ENCODE results near the gene NCAN.

The NCAN gene

DNA sequence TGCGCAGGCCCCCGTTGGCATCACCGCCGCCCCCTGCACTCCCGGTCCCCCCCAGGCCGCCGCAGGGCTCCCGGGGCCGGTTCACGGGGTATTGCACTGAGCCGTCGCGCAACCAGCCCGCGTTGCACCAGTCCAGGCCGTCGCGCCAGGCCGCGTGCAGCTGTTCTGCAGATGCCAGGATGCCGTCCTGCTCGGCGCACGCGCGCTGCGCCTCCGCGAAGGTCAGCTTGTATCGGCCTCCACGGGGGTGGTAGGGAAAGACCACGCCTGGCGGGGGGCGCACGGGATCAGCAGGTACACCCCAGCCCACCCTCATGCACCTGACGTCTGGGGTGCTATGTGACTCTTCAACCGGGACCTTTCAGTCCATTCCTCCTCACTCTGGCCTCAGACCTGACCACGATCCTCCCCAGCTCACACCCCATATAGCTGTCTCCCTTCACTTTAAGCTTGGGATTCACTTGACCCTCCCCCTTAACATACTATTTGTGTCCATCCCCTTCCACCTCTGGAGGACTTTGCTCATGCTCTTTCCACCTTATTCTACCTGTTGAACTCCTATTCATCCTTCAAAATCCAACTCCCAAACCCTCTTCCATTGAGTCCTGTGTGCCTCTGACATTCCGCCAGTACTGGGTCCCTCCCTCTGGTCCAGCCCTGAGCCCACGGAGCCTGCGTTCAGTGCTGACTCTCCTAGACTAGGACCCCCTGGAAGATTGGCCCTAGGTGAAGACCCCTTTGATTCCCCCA, 47.0 kb downstream of the NCAN start:
- in situ Hi-C loops (cut with HindIII; ENCODE audit: low sequenced_read_pairs): no loop called here
- TF ChIP-seq, protein P1, sequence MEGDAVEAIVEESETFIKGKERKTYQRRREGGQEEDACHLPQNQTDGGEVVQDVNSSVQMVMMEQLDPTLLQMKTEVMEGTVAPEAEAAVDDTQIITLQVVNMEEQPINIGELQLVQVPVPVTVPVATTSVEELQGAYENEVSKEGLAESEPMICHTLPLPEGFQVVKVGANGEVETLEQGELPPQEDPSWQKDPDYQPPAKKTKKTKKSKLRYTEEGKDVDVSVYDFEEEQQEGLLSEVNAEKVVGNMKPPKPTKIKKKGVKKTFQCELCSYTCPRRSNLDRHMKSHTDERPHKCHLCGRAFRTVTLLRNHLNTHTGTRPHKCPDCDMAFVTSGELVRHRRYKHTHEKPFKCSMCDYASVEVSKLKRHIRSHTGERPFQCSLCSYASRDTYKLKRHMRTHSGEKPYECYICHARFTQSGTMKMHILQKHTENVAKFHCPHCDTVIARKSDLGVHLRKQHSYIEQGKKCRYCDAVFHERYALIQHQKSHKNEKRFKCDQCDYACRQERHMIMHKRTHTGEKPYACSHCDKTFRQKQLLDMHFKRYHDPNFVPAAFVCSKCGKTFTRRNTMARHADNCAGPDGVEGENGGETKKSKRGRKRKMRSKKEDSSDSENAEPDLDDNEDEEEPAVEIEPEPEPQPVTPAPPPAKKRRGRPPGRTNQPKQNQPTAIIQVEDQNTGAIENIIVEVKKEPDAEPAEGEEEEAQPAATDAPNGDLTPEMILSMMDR (IDR thresholded peaks at IDR 0.05; ENCODE audit: low read depth, low read length, missing control alignments): no peak
- DNase-seq (ENCODE audit: low read depth): no peak
- no peak overlapping the region for H3K4me3 ChIP-seq (ENCODE audit: low read depth, low read length)

DNA sequence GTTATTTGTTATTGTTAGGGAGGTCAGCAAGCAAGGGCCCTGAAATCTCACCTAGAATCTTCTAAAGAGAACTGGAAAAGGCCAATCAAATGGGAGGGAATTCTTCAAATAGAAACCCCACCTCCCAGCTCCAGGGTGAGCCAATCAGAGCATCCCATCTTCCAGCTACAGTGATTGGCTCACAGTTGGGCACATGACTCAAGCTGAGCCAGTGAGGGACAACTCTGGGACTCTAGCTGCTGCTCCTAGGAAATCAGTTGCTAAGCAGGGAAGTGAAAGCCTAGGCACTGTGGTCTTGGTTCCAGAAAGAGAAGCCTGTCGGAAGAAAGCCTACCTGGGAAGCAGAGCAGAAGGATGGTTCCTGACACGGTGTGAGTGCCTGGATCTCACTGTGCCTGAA, 48.0 kb downstream of the NCAN start:
- no peak overlapping the region for H3K4me3 ChIP-seq (ENCODE audit: low read depth, low read length)
- TF ChIP-seq, protein P1 (IDR thresholded peaks at IDR 0.05; ENCODE audit: low read depth, low read length, missing control alignments): no peak
- in situ Hi-C loops (cut with HindIII; ENCODE audit: low sequenced_read_pairs): no loop called here
- no peak for DNase-seq (ENCODE audit: low read depth)

DNA sequence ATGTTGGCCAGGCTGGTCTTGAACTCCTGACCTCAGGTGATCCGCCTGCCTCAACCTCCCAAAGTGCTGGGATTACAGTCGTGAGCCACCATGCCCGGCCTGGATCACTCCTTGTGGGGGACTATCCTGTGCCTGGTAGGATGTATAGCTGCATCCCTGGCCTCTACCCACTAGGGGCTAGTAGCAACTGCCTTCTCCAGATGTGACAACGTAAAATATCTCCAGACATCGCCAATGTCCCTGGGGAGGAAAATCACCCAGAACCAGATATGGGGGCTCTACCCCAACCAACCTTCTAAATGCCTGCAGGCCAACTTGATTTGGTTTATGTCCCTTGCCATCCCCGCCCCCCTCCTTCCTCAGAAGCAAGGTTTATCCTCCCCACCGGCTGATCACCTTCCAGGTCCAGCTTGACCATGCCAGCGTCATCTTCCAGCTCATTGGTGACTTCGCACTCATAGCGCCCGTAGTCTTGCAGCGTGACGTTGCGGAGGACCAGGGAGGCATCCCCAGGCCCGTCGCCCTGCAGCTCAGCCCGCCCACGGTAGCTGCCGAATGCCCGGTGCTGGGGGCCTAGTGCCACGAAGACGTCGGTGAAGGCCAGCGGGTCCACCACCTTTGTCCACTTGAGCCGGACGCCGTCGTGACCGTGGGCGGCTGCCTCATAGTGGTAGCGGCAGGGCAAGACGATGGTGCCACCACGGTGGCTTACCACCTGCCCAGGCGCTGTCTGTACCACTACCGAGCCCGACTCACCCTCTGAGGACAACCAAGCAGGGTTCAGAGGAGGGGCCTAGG, 48.9 kb downstream of the NCAN start:
- TF ChIP-seq, protein P1 (IDR thresholded peaks at IDR 0.05; ENCODE audit: low read depth, low read length, missing control alignments): no peak
- no peak for DNase-seq (ENCODE audit: low read depth)
- H3K4me3 ChIP-seq (ENCODE audit: low read depth, low read length): no peak overlapping the region
- in situ Hi-C loops (cut with HindIII; ENCODE audit: low sequenced_read_pairs): no loop called here

DNA sequence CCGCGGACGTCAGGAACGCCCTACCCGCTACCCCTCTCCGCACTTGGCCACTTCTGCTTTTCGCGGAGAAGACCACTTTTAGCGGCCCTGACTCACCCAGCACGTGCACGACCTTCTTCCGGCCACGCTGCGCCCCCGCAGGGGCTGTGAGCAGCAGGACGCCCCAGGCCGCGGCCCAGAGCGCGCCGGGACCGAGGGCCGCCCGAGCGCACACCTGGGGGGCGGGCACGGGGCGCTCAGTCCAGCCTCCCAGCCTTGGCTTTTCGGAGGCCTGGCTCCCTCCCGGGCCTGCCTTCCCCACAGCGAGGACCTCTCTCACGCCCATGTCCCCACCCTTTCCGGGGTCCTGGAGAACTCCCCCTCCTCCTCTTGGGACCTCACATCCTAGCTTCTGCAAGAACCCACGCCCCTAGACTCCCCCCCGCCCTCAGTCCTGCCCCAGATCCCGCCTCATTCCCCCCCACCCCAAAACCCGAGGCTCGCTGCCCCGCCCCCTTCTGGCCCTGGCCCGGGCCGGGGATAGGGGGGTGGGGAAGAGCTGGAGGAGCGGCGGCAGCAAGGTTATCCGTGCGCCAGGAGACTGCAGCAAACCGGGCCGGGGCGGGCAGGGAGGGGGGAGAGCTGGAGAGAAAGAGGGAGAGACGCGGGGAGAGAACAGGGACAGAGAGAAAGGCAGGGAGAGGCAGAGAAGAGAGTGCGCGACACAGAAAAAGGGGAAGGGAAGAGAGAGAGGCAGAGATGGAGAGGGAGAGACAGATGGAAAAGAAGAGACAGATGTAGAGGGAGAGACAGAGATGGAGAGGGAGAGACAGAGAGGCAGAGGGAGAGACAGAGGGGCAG, 49.8 kb downstream of the NCAN start:
- TF ChIP-seq, protein P1 (IDR thresholded peaks at IDR 0.05; ENCODE audit: low read depth, low read length, missing control alignments): no peak
- DNase-seq (ENCODE audit: low read depth): no peak
- in situ Hi-C loops (cut with HindIII; ENCODE audit: low sequenced_read_pairs): no loop called here
- peak overlapping the region; percentile 10 for H3K4me3 ChIP-seq (ENCODE audit: low read depth, low read length)

DNA sequence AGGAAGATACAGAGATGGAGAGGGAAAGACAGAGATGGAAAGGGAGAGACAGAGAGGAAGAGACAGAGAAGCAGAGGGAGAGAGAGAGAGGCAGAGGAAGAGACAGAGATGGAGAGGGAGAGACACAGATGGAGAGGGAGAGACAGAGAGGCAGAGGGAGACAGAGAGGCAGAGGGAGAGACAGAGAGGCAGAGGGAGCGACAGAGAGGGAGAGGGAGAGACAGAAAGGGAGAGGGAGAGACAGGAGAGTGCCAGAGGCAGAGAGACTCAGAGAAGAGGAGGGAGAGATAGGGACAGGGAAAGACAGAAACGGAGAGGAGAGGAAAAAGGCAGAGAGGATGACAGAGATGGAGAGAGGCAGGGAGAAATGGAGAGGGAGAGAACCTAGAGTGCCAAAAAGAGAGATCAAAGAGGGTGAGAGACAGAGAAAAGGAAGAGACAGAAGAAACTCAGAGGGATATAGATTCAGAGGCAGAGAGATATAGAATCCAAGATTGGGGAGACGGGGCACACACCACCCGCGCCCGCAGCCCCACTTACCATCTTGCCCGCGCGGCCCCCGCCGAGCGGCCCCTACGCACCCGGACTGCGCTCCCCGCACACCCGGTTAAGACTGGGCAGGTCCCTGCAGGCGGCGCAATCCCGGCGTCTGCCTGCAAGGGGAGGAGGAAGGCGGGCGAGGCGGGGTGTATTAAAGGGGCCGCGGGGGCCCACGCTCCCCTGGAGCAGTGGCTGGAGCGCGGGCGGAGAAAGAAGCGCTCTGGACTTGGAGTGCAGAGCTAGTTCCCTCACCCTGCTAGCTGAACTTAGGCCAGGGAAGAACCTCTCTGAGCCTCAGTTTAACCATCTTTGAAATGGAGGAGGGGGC, 50.7 kb downstream of the NCAN start:
- H3K4me3 ChIP-seq (ENCODE audit: low read depth, low read length): no peak overlapping the region
- in situ Hi-C loops (cut with HindIII; ENCODE audit: low sequenced_read_pairs): no loop called here
- DNase-seq (ENCODE audit: low read depth): no peak
- TF ChIP-seq, protein P1 (IDR thresholded peaks at IDR 0.05; ENCODE audit: low read depth, low read length, missing control alignments): no peak

All from astrocyte of the cerebellum (primary cell).